ENCODE data around the gene PPFIBP2. TPM values are rescaled to one million over a fixed set of nuclear protein-coding genes. Genes with fewer than 3 reads are reported as not detected.

The PPFIBP2 gene
- total RNA-seq, 1 experiment from 2014 or later: 5.7 TPM

GRCh38 chr11:7610393-7610792 is 96.6 kb downstream of the PPFIBP2 start:
- ATAC-seq (no peak), DNase-seq (ENCODE audit: low read depth, low spot score) (no peak)
- Histone ChIP-seq H3K27me3 (ENCODE audit: insufficient read depth, low read length) (no peaks in the 10 kb centered on the region), H3K9me3 (ENCODE audit: control insufficient read depth in 1 of 2, insufficient read depth in 1 of 2, low read depth in 1 of 2, low read length in 2 of 2) (no peaks in the 10 kb centered on the region), H3K79me2 (ENCODE audit: insufficient read depth, low read length) (no peaks in the 10 kb centered on the region), H3K27ac (ENCODE audit: low read depth, low read length) (no peak overlapping the region), H3K4me2 (ENCODE audit: low read length) (no peak overlapping the region), H4K20me1 (ENCODE audit: insufficient read depth) (no peaks in the 10 kb centered on the region), H3K36me3 (ENCODE audit: control insufficient read depth in 1 of 2, insufficient read depth in 2 of 2, low read length in 2 of 2) (no peaks in the 10 kb centered on the region), H2AFZ (ENCODE audit: low read depth, low read length, poor library complexity, severe bottlenecking) (no peak overlapping the region), H3K9me2 (ENCODE audit: insufficient read depth) (no peaks in the 10 kb centered on the region), H3K4me1 (ENCODE audit: control insufficient read depth in 1 of 2, insufficient read depth in 2 of 2, low read length in 2 of 2) (peaks cover 5 to 11% of the 10 kb centered on the region in 2 experiments; a peak in 3 of 4 replicates), H3K4me3 (replicated peaks in 1 of 2; ENCODE audit: low read depth in 1 of 2, low read length in 2 of 2) (no peak overlapping the region), H3K9ac (ENCODE audit: low read length) (no peak overlapping the region)
- ChIA-PET POLR2A (no interaction called here), RAD21 (ENCODE audit: low non-redundant PET in 1 of 2, low total read pairs in 2 of 2, uncharacterized antibody in 2 of 2, unreplicated experiment in 2 of 2) (no interaction called here), CTCF (no interaction called here)
- TF ChIP-seq SP1 (IDR thresholded peaks at IDR 0.05; ENCODE audit: low read depth): no peak
- no peak for TF ChIP-seq MAX (IDR thresholded peaks at IDR 0.05)
- TF ChIP-seq POLR2A (IDR thresholded peaks at IDR 0.05; ENCODE audit: borderline replicate concordance, extremely low read depth, insufficient read depth, insufficient read length): no peak
- no TSS peak for BruUV-seq (replicated peaks)
- intact Hi-C loops (cut with micrococcal nuclease): no loop called here

- Histone ChIP-seq H3K9me3 (ENCODE audit: control insufficient read depth in 1 of 2, insufficient read depth in 1 of 2, low read depth in 1 of 2, low read length in 2 of 2) (no peaks in the 10 kb centered on the region), H3K4me1 (ENCODE audit: control insufficient read depth in 1 of 2, insufficient read depth in 2 of 2, low read length in 2 of 2) (peaks cover 0 to 1% of the 10 kb centered on the region in 2 experiments; a peak in 3 of 4 replicates), H3K9me2 (ENCODE audit: insufficient read depth) (no peaks in the 10 kb centered on the region), H3K36me3 (ENCODE audit: control insufficient read depth in 1 of 2, insufficient read depth in 2 of 2, low read length in 2 of 2) (no peaks in the 10 kb centered on the region), H3K27me3 (ENCODE audit: insufficient read depth, low read length) (no peaks in the 10 kb centered on the region), H2AFZ (ENCODE audit: low read depth, low read length, poor library complexity, severe bottlenecking) (no peak overlapping the region), H4K20me1 (ENCODE audit: insufficient read depth) (no peaks in the 10 kb centered on the region), H3K27ac (ENCODE audit: low read depth, low read length) (no peak overlapping the region), H3K4me2 (ENCODE audit: low read length) (no peak overlapping the region), H3K4me3 (replicated peaks in 1 of 2; ENCODE audit: low read depth in 1 of 2, low read length in 2 of 2) (no peak overlapping the region), H3K9ac (ENCODE audit: low read length) (no peak overlapping the region), H3K79me2 (ENCODE audit: insufficient read depth, low read length) (no peaks in the 10 kb centered on the region)
- RAD21 ChIA-PET (ENCODE audit: low non-redundant PET in 1 of 2, low total read pairs in 2 of 2, uncharacterized antibody in 2 of 2, unreplicated experiment in 2 of 2): no interaction called here
- BruUV-seq (replicated peaks): no TSS peak
- ATAC-seq (no peak), DNase-seq (ENCODE audit: low read depth, low spot score) (no peak)
- CTCF ChIA-PET: no interaction called here
- TF ChIP-seq ATF3 (IDR thresholded peaks at IDR 0.05): no peak
- TF ChIP-seq EZH2phosphoT487 (IDR thresholded peaks at IDR 0.05; ENCODE audit: borderline replicate concordance): no peak
- no peak for TF ChIP-seq ELF1 (IDR thresholded peaks at IDR 0.05; ENCODE audit: borderline replicate concordance, low read depth)
- no peak for TF ChIP-seq EGR1 (IDR thresholded peaks at IDR 0.05; ENCODE audit: low read depth)
- TF ChIP-seq RAD21 (IDR thresholded peaks at IDR 0.05; ENCODE audit: low read depth): no peak
- TF ChIP-seq CEBPB (IDR thresholded peaks at IDR 0.05; ENCODE audit: low read depth): no peak
- no peak for TF ChIP-seq ZFX (IDR thresholded peaks at IDR 0.05)
- TF ChIP-seq REST (IDR thresholded peaks at IDR 0.05; ENCODE audit: low read depth): no peak
- no peak for TF ChIP-seq POLR2A (IDR thresholded peaks at IDR 0.05; ENCODE audit: borderline replicate concordance, extremely low read depth, insufficient read depth, insufficient read length)
- no peak for TF ChIP-seq TCF7L2 (IDR thresholded peaks at IDR 0.05; ENCODE audit: borderline replicate concordance, extremely low read depth, insufficient read depth, insufficient read length)
- TF ChIP-seq ZBTB33 (IDR thresholded peaks at IDR 0.05; ENCODE audit: extremely low read depth, insufficient replicate concordance, low read length): no peak
- POLR2A ChIA-PET: no interaction called here
- intact Hi-C loops (cut with micrococcal nuclease): no loop called here
Observed at GRCh38 chr11:7611411-7611810, 97.6 kb downstream of the PPFIBP2 start.

Measured in HCT116 (cell line).